ENCODE data around the gene FAM180A. TPM values are rescaled to one million over a fixed set of nuclear protein-coding genes. Genes with fewer than 3 reads are reported as not detected.

FAM180A gene
- polyA plus RNA-seq, 1 of the 3 experiments (the other 2 are of a cell fraction), result 0.08 TPM

GRCh38 chr7:135684136-135684535, 64.5 kb downstream of the FAM180A start:
- Histone ChIP-seq H3K27ac (ENCODE audit: low read depth in 2 of 2, low read length in 1 of 2) (peak overlapping the region; percentile 39 to 59), H4K20me1 (ENCODE audit: insufficient read depth) (no peaks in the 10 kb centered on the region; the same call in 1 of the 2 replicates), H3K4me2 (peak overlapping the region; percentile 56), H2AFZ (ENCODE audit: low read depth) (no peak overlapping the region), H3F3A (replicated peaks; ENCODE audit: insufficient read depth) (peaks cover 18% of the 10 kb centered on the region), H3K4me1 (ENCODE audit: control insufficient read depth in 1 of 2, insufficient read depth in 2 of 2, low read depth in 1 of 2, low read length in 1 of 2) (peaks cover 37 to 40% of the 10 kb centered on the region in 2 experiments), H3K4me3 (ENCODE audit: low read depth in 2 of 2, low read length in 1 of 2) (0 out of 4 replicates have a peak overlapping the region, but pooled peaks of 1 of the 2 experiments have one; percentile 1), H3K9me3 (no peaks in the 10 kb centered on the region), H3K9me2 (no peaks in the 10 kb centered on the region), H3K36me3 (replicated peaks in 1 of 2; ENCODE audit: control insufficient read depth in 1 of 2, insufficient read depth in 2 of 2, low read length in 1 of 2) (peaks cover 7 to 27% of the 10 kb centered on the region in 2 experiments), H3K27me3 (ENCODE audit: insufficient read depth) (no peaks in the 10 kb centered on the region), H3K79me2 (ENCODE audit: insufficient read depth) (peaks cover 100% of the 10 kb centered on the region), H3K9ac (peak overlapping the region; percentile 19; the same call in 1 of the 2 replicates)
- 37% methylated on average over 3 of the region's 3 CpGs for whole genome bisulfite sequencing (ENCODE audit: low lambda C conversion rate)
- no peak for DNase-seq
- no peak for TF ChIP-seq FOXJ3 (CRISPR knock-in tag; IDR thresholded peaks at IDR 0.05)
- TF ChIP-seq RXRA (IDR thresholded peaks at IDR 0.05; ENCODE audit: borderline replicate concordance, low read depth), result no peak; the same call in 1 of the 2 replicates
- TF ChIP-seq MAX (IDR thresholded peaks at IDR 0.05; ENCODE audit: low read depth), result peak; percentile 78
- peak; percentile 32; the same call in 1 of the 2 replicates for TF ChIP-seq FOSL2 (IDR thresholded peaks at IDR 0.05; ENCODE audit: borderline replicate concordance, low read depth)
- TF ChIP-seq PBX3 (IDR thresholded peaks at IDR 0.05), result no peak; the same call in none of the 2 replicates
- TF ChIP-seq EP300 (IDR thresholded peaks at IDR 0.05; ENCODE audit: borderline replicate concordance in 1 of 2, low read depth in 1 of 2, low read length in 1 of 2), result peak; percentile 2 to 48; a peak in 1 of 4 replicates
- TF ChIP-seq REST (IDR thresholded peaks at IDR 0.05; ENCODE audit: low read depth, low read length), result no peak
- 0 out of 2 replicates have a peak, but pooled peaks have one; percentile 50 for TF ChIP-seq SIN3A (IDR thresholded peaks at IDR 0.05; ENCODE audit: borderline replicate concordance, low read depth, low read length)
- no peak for TF ChIP-seq ELF1 (IDR thresholded peaks at IDR 0.05)
- TF ChIP-seq EZH2phosphoT487 (IDR thresholded peaks at IDR 0.05; ENCODE audit: borderline replicate concordance, low read depth), result no peak
- TF ChIP-seq TCF12 (IDR thresholded peaks at IDR 0.05), result peak; percentile 73; the same call in 1 of the 2 replicates
- TF ChIP-seq NFIC (IDR thresholded peaks at IDR 0.05; ENCODE audit: borderline replicate concordance), result peak; percentile 47; the same call in 1 of the 2 replicates
- peak; percentile 56 for TF ChIP-seq POLR2AphosphoS5 (IDR thresholded peaks at IDR 0.05; ENCODE audit: low read depth, low read length)
- TF ChIP-seq GATA2 (CRISPR knock-in tag; IDR thresholded peaks at IDR 0.05), result no peak
- no peak for TF ChIP-seq USF2 (IDR thresholded peaks at IDR 0.05; ENCODE audit: borderline replicate concordance, low read depth, low read length)
- TF ChIP-seq JUND (IDR thresholded peaks at IDR 0.05), result peak; percentile 51; the same call in 1 of the 2 replicates
- no peak for TF ChIP-seq RAD21 (IDR thresholded peaks at IDR 0.05; ENCODE audit: low read length)
- ChIA-PET CTCF (interaction anchor here (1.9 to 2.3 kb wide), 2 partner anchors 8 to 11 kb away, joined by 6 to 15 read pairs; no protein-coding TSS in a partner anchor), POLR2A (interaction anchor here (1.1 kb wide), 1 partner anchor 374 kb away, joined by 3 read pairs; no protein-coding TSS in a partner anchor)
